ENCODE data around the gene F13A1.

The F13A1 gene

DNA sequence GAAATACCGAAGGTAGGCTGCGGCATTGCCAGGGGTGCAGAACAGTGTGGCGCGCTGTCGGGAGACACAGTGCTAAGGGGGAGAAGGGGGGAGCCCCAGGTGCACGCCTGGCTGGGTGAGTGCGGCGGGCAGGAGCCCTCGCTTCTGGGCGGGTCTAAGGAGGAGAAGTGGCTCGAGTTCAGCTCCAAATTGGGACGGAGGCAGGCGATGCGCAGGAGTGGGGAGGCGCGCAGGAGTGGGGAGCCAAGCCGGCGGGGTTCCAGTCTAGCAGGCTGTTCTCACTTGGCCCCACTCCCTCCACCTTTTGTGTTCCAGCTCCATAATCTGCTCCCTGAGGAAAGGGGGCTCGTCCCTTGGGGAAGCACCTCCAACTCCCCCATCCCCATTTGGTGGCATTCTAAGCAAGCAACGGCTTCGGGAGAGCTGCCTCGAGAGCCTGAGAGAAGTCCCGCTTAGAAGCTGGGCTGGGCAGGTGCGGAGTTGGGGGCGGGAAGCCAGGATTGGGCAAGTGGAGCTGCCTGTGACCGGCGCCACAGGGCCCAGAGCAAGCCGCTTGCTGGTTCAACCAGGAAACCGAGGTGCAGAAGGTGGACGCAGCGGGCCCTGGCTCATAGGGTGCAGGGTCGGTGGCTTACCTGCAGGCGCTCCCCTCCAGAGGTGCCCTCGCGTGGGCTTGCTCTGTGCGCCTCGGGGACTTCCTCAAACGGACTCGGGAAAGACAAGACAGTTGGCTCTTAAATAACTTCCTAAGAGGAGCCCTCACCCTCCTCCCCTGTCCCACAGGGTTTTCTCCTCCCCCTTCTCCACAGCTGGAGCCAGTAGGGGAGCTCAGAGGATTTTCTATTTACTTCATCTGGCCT, at the start of gene F13A1:
Gene F13A1 (minus strand): TSS at position 711 of the 860 bp plus-strand sequence. CDS start 1,998 bp downstream, outside the sequence.
- no peak for DNase-seq (ENCODE audit: low spot score)

DNA sequence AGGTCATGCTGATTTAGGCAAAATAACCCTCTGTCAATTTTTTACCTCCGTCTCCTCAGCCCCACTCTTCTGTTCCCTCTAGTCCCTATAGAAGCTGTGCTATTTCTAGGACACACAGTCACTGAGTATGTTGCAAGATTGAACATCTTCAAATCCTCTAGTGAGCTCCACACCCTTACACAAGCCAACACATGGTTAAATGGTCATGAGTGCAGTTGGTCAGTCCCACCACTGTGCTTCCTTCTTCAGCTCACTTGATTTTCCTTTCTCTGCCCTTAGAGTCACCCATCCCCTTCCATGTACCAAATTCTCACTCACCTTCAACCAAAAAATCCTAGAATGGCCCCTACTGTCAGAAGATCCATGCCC, 48.2 kb upstream of the F13A1 start:
- no peak for DNase-seq (ENCODE audit: low spot score)

DNA sequence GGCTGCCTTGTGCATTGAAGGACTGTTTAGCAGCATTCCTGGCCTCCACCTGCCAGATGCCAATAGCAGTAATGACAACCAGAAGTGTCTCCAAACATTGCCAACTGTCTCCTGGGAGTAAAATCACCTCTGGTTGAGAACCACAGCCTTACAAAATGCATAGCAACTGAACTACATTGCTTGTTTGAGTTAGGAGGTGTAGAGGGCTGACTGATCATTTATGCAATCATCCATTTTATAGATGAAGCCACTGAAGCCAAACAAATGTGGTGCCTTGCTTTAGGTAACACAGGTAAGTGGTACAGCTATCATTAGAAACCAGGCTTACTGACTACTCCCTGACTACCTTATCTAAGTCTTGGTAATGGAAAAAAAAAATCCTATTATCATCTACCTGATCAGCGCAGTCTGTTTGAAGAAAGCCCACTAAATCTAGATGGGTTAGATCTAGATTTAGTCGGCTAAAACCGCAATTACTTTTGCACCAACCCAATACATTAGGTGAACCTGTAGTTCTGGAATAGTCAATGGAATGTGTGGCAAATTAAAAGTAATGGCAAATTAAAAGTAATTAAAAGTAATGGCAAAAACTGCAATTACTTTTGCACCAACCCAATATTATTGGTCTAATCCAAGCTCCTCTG, 47.7 kb upstream of the F13A1 start:
- DNase-seq (ENCODE audit: low spot score), result no peak

DNA sequence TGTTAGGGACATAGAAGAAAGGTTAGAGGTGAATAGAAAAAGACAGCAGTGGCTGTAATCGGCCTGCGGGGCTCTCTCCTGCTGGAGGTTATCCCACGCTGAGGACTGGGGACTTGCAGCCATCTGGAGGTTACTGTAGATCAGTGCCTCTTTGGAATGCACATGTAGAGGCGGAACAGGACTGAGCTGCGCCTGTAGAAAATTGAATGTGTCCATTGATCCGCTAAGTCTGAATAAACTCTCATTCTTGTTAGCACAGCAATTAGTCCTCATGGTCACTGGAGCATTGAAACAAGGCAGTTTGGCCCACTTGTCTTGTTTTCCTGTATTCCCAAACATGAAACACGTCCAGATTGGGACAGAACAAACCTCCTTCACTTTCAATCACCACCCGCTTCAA, 46.3 kb upstream of the F13A1 start:
- DNase-seq (ENCODE audit: low spot score), result no peak

DNA sequence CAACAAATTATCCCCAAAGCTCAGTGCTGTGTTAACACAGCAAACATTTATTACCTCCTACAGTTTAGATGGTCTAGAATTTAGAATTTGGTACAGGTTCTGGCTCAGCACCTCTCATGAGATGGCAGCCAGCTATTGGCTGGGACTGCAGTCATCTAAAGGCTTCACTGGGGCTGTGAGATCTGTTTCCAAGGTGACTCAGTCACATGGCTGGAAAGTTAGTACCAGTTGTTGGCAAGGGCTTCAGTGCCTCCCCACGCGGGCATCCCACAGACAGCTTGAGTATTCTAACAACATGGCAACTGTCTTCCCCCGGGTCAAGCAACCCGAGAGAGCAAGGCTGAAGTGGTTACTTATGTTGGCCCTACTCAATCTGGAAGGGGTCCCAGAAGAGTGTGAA, 44.8 kb upstream of the F13A1 start:
- DNase-seq (ENCODE audit: low spot score), result no peak

DNA sequence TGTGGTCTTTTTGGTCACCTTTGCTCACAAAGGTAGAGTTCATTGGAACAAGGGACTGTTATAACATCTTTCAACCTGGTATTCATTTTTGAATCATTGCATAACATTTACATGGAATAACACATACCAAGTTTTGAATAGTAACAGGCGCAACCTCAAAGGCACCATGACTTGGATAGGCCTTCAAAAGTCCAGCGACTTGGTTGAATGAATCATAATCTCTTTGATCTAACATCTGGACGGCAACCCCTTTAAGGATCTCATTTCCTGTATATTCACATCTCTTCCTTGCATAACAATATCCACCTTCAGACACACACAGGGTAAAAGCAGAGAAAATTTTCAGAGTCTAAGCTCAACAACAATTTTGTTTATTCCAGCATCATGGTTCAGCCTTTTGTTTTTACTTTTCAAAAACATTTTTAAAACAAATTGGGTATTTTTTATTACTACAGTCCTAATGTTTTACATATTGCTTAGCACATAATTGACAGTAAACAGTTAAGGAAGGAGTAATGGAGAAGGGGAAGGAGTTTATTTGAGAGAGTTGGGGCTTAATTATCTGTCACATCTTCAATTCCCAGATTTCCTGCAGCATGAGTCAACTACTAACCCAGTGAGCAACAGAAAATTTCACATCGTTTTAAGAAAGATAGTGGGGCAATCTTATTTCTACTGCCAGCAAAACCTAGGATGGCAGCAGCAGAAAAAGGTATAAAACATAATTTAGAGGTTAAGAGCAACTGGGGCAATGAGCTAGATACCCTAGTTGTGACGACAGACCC, 41.8 kb upstream of the F13A1 start:
- DNase-seq (ENCODE audit: low spot score), result no peak

DNA sequence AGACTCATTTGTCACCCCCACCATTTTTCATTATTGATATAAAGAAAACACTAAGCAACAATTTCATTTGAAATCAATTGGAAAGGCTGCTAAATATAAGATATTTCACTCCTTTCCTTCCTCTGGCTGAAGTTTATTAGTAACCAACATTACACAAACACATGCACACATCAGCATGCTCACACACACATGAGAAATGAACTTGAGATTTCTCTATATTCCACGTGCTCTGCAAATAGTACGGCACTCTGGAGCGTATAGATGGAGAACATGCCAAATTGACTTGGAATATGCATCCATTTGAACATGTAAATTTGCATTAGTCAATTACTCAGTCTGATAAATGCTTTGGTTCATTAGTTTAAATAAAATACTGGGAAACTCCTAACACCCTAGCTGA, 37.1 kb upstream of the F13A1 start:
- DNase-seq (ENCODE audit: low spot score), result no peak

DNA sequence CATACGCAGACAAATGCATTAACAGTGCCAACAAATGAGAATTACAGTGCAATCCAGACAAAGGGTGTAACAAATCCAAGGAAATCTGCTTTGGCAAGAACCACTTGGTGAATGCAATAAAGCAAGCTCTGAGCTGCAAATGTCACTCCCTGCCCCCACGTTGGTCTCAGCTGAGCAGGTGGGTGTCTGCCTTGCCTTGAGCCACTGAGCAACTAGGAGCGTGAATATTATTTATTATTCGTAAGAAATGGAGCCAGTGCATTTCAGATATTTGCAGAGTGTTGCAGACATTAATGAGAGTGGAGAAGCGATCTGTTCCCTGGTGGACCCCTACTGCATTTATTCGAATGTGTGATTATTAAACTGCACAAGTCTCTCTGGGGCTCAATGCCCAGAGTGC, 36.6 kb upstream of the F13A1 start:
- DNase-seq (ENCODE audit: low spot score), result no peak

DNA sequence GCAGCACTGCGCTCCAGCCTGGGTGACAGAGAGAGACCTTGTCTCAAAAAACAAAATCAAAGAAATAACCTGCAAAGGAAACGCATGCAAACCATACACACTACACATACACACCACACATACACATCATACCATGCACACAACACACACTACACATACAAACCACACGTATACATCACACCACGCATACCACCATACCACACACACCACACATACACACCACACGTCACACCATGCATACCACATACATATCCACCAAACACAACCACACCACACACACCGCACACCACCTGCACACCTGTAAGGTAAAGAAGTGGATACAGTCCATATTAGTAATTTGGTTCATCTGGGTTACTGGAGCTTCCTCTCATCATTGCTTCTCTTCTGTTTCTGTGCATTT, 32.3 kb upstream of the F13A1 start:
- no peak for DNase-seq (ENCODE audit: low spot score)

DNA sequence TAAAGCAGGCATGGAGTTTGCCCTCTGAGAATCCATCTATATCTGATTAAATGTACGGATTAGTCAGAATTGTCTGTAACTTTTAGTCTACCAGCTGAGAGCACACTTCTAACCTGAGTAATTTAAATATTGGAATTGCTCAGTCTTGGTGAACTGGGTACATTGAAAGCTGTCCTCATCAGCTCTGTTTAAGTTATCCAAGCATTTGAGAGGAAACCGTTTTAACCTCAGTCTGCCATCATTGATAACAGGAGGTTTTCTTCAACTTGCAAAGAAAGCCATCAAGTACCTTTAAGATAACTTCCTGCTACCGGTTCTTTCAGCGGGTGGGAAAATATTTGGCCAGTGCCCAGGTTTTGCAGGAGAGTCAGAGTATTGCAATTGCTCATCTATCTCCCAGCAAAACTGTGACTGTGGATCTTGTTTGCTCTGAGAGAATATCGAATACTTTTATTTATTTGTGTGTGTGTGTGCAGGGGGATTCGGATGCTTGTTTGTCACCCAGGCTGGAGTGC, 31.1 kb upstream of the F13A1 start:
- no peak for DNase-seq (ENCODE audit: low spot score)

DNA sequence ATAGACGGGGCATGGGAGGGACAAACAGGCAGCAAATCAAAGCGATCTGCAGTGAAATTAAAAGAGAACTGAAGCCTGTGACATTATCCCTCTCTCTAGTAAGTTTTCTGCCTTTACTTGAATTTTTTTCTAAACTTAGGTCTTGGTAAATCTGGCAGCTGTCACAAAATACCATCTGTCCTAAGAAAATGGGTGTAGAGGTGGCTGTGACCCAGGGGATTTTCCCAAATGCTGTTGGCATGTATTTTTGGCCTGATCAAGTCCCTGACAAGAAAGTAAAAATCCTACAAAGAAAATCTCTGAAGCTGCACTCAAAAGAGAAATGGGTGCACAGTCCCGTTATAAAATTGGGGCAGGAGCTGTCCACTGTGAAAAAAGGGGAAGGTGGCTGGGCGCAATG, 30.2 kb upstream of the F13A1 start:
- DNase-seq (ENCODE audit: low spot score), result no peak

DNA sequence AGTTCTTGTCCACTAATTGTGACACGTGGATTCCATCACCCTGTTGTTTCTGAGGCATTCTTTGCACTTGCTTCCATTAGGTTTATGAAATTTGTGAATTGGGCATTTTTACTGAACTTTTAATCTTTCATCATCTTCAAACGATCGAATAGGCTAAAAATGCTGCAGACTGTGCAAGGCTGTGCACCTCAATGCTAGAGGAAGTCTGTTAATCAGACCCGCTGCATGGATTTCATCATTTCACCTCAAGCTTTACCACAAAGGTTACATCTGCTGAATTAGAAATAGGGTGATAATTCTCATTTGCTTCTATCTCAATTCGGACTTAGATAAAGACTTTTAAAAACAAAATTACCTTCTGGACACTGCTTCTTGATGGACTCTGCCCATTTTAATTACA, 27.8 kb upstream of the F13A1 start:
- DNase-seq (ENCODE audit: low spot score), result no peak

DNA sequence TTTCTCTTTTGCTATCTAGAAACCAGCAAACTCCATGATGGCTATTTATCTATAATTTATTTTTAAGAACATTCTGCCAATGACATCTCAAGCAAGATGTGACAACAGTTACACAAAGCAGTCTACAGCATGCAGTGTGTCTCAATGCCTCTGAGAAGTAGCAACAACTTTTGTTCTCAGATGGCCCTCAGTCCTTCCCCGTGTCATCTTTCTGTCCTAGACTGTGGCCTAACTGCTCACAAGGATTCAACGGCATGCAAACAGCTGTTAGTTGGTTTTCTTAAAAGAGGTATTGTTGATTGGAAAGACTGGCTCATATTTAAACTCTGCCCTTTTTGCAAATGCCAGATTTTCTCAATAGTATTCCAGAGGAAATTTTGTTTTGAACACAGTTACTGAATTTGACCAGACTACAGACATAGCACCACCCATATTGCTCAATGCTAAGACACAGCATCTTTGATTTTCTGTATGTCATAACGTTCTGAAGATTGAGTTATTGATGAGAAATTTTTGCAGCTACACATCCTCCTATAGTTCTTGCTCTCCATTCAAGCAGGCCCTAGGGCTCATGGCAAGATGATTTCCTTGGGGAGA, 26.1 kb upstream of the F13A1 start:
- no peak for DNase-seq (ENCODE audit: low spot score)

DNA sequence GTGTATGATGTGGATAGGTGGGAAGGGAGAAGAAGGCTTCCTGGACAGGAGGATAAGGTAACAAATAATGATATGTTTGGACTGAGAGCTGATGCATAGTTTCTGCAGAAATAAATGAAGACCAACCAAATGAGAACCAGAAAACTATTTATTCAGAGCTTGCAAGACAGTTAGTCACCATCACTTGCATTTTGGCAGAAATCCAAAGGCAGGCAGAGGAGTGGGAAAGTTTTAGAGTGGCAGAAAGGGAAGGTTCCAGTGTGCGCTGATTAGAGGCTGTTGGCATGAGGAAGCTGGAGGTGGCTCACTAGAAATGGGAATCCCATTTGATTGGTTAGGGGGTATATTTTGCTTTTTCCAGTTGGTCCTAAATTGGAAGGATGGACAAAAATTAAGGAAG, 13.0 kb upstream of the F13A1 start:
- DNase-seq (ENCODE audit: low spot score), result no peak

DNA sequence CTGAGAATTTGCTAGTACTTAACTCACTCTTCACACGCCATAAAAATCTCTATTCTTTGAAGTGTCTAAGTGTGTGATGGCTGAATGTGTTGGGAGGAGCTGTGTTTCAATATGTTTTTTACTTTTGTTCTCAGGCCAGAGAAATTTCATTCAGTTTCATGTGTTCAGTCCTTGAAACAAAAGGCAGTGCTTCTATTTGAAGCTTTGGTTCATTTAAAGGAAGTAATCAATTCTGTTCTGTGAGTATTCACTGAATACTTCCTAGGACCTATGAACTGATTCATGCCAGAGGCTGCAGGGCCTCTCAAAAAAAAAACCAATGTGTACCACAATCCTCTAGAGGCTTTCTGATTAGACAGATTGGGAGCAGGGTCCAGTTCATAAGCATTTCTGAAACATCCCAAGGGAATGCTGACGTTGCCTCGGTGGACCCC, 12.4 kb upstream of the F13A1 start:
- no peak for DNase-seq (ENCODE audit: low spot score)

DNA sequence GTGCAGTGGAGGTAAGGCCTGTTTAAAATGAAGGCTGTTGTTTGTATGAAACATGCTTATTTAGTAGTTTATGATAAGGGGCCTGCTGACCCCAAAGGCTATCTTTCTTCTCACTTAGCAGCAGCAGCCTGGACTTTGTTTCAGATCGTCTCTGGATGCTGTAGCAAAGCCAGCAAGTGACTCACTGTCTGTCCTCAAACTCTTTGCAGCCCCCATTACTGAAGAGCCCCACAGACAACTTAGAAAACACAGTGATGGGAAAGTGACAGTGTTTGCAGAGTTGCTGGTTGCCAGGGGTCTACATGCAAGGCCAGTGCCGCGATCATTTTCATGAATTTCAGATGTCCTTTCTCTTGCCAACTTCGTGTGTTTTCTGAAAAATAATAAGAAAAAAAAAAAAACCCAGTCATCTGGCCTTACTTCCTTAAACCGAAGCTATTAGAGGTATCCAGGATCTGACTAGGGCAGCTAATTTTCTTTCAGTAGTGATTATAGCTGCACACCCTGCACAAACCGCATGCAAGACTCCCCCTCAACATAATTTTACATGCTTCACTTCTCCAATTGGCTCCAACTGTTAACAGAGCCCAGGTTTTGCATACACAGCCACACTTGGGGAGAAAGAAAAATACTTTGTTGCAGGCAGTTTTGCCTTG, 11.6 kb upstream of the F13A1 start:
- DNase-seq (ENCODE audit: low spot score), result no peak

DNA sequence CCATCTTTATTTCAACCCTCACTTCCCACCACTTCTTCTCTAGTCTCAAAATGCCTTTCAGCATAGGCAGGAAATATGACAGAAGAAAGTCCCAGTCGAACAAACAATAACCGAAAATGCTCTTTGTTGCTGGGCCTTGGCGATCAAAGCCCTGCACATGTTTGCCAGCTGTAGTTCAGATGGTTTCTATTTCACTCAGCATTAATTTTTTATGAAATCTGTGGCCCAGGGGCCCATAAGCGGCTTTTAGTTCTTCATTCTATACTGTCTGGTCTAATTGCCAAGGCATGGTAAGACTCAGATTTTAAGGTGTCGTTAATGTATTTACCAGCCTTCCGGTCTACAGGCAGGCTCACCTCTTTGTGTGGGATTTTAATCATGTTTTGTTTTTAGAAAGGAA, 10.9 kb upstream of the F13A1 start:
- no peak for DNase-seq (ENCODE audit: low spot score)

DNA sequence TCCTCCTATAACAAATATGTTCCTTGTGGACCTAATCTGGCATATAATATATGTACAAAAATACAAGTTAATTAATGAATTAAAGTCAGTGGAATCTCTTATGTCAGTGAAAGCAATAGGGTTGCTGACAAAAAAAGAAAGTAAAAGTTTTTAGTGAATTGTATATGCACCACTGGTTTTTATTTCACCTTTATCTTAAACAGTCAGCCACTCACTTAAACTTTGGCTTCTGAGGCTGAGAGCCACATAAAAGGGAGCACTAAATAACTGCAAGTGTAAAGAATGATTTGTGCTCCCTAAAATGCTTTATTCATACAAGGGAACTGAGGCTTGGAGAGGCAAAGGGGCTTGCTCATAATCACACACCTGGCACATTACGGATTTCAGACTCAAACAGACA, 9.9 kb upstream of the F13A1 start:
- DNase-seq (ENCODE audit: low spot score), result no peak

DNA sequence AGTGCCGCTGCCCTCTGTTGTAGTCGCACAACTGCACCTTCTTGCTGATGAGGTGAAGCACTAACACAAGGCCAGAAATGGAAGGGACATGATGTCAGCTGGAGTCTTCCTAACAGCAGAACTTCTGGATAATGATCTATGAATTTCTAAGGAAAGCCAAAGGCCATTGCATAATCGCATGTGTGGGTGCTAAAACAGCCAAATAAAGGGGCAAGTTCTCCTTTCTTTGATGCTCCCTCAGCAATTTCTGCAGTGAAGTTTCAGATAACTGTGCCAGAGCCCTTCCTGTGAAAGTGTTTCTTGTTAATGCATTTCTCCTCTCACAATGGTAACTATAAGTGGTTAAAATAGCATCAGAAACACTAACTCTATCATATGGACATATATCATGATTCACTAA, 8.0 kb upstream of the F13A1 start:
- DNase-seq (ENCODE audit: low spot score), result no peak

DNA sequence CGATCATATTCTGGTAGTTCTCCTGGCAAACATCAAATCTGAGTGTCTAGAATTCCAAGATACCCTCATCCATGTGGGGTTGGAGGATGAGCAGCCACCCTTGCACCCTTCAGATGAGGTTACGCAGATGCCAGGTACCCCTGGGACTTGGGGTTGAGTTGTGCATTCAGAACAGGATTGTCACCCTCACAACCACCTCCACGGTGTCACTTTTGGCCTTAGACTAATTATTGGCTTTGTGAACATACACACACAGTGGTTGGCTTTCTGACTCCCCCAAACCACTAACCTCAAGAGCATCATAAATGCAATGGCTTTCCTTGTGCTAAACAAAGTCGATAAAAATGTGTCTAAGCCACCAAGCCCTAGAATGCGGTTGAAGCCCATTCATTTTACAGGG, 2.9 kb upstream of the F13A1 start:
- no peak for DNase-seq (ENCODE audit: low spot score)

DNA sequence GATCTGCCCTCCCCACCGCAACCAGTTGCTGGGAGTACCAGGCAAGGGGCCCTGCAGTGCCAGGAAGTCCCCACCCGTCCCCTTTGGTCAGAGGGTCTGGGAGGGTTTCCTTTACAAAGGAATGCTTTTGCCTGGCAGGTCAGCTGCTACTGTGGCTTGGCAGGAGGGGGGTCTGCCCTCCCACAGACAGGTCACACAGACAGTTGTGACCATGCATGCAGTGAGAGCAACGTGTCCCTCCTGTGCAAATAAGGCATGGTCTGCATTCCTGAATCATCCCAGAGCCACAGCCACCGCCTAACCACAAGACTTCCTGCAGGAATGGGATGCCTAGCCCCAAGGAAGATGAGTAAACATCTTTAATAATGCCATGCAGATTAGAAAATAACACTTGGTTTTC, 439 bp upstream of the F13A1 start:
- no peak for DNase-seq (ENCODE audit: low spot score)
